HEK293 (cell line): Measurements from ENCODE around the gene LIME1.

Experiments
- CTCF ChIA-PET: fragments of 350-600 bp; formaldehyde crosslinking; extraction: SDS; loops from one replicate; lab custom pipeline; 2021; ENCODE audit warnings: antibody characterized with exemption; lab: Yijun Ruan, JAX
- POLR2A ChIA-PET: fragments of 300-600 bp; formaldehyde crosslinking; extraction: SDS; loops from one replicate; lab custom pipeline; 2020; ENCODE audit warnings: antibody characterized with exemption, inconsistent platforms; lab: Yijun Ruan, JAX
- H3K27ac ChIP-seq: fragments of 200-500 bp; sonication (Bioruptor generic); 2 replicates; pipeline ENCODE4 v1.5.1; 2014; ENCODE audit warnings: low read depth, low read length, control low read depth, inconsistent platforms; ENCODE audit errors: extremely low read depth
- H3K36me3 ChIP-seq, 2 experiments: fragments of 200-500 bp in 1 of 2; sonication (Bioruptor generic) in 1 of 2; 1 replicate in 1 of 2; 2 replicates in 1 of 2; pipeline ENCODE4 v1.5.1; 2014 to 2017; ENCODE audit warnings: inconsistent platforms in 2 of 2, low read length in 2 of 2; ENCODE audit not compliant: control insufficient read depth in 2 of 2, insufficient read depth in 1 of 2
- H3K4me1 ChIP-seq: fragments of 200-500 bp; sonication (Bioruptor generic); 2 replicates; pipeline ENCODE4 v1.5.1; 2014; ENCODE audit warnings: mild to moderate bottlenecking, low read length, inconsistent platforms; ENCODE audit not compliant: control insufficient read depth, insufficient read depth
- H3K4me3 ChIP-seq: 2 replicates; pipeline ENCODE4 v1.5.1; 2011; ENCODE audit warnings: low read depth, mild to moderate bottlenecking, control low read depth, low read length, moderate library complexity
- H3K9me3 ChIP-seq: fragments of 200-500 bp; sonication (Bioruptor generic); 2 replicates; pipeline ENCODE4 v1.5.1; 2014; ENCODE audit warnings: low read depth, low read length, inconsistent platforms; ENCODE audit not compliant: control insufficient read depth, insufficient read depth
- HIC1 ChIP-seq: fragments of 450-650 bp; formaldehyde crosslinking; IDR thresholded peaks from 2 replicates; pipeline ENCODE4 v1.5.1; 2016; ENCODE audit warnings: missing biosample characterization, missing genetic modification characterization
- HOXA7 ChIP-seq: sonication (generic); formaldehyde crosslinking; IDR thresholded peaks from 2 replicates; pipeline ENCODE4 v1.8.1; 2022; ENCODE audit warnings: missing genetic modification reagents, borderline replicate concordance
- HOXD13 ChIP-seq: sonication (generic); formaldehyde crosslinking; IDR thresholded peaks from 2 replicates; pipeline ENCODE4 v1.8.0; 2022; ENCODE audit warnings: missing genetic modification reagents, borderline replicate concordance
- KLF10 ChIP-seq: fragments of 450-650 bp; IDR thresholded peaks from 2 replicates; pipeline ENCODE4 v1.5.1; 2018; ENCODE audit warnings: missing biosample characterization, mild to moderate bottlenecking, missing genetic modification characterization
- PRDM2 ChIP-seq: fragments of 450-650 bp; formaldehyde crosslinking; IDR thresholded peaks from 2 replicates; pipeline ENCODE4 v1.5.1; 2016; ENCODE audit warnings: missing biosample characterization, missing genetic modification characterization, borderline replicate concordance
- SP2 ChIP-seq: fragments of 450-650 bp; formaldehyde crosslinking; IDR thresholded peaks from 2 replicates; pipeline ENCODE4 v1.5.1; 2016; ENCODE audit warnings: missing biosample characterization, missing genetic modification characterization
- YY2 ChIP-seq: fragments of 450-650 bp; formaldehyde crosslinking; IDR thresholded peaks from 2 replicates; pipeline ENCODE4 v1.5.1; 2016; ENCODE audit warnings: missing biosample characterization, missing genetic modification characterization
- ZBTB7A ChIP-seq: fragments of 450-650 bp; formaldehyde crosslinking; IDR thresholded peaks from 2 replicates; pipeline ENCODE4 v1.5.1; 2016; ENCODE audit warnings: low read depth, missing biosample characterization, missing genetic modification characterization
- ZEB2 ChIP-seq: fragments of 450-650 bp; formaldehyde crosslinking; IDR thresholded peaks from 2 replicates; pipeline ENCODE4 v1.5.1; 2016; ENCODE audit warnings: missing biosample characterization, missing genetic modification characterization
- ZNF214 ChIP-seq: fragments of 450-650 bp; formaldehyde crosslinking; IDR thresholded peaks from 2 replicates; pipeline ENCODE4 v1.5.1; 2017; ENCODE audit warnings: missing biosample characterization, mild to moderate bottlenecking, missing genetic modification characterization, borderline replicate concordance
- ZNF274 ChIP-seq, 2 experiments: fragments of 200-500 bp in 1 of 2; fragments of 450-650 bp in 1 of 2; sonication (Bioruptor generic) in 1 of 2; formaldehyde crosslinking in 1 of 2; IDR thresholded peaks; 2 replicates each; pipeline versions ENCODE4 v1.5.1 to v1.6.1; 2014 to 2016; ENCODE audit warnings: borderline replicate concordance in 1 of 2, inconsistent platforms in 1 of 2, low read length in 1 of 2, missing biosample characterization in 1 of 2, missing genetic modification characterization in 1 of 2
- ZNF354C ChIP-seq: fragments of 450-650 bp; formaldehyde crosslinking; IDR thresholded peaks from 2 replicates; pipeline ENCODE4 v1.5.1; 2016; ENCODE audit warnings: missing biosample characterization, missing genetic modification characterization, low read depth, borderline replicate concordance
- ZNF785 ChIP-seq: fragments of 450-650 bp; formaldehyde crosslinking; IDR thresholded peaks from 2 replicates; pipeline ENCODE4 v1.5.1; 2016; ENCODE audit warnings: missing biosample characterization, missing genetic modification characterization
- ZNF791 ChIP-seq: fragments of 450-650 bp; formaldehyde crosslinking; IDR thresholded peaks from 2 replicates; pipeline ENCODE4 v1.5.1; 2016; ENCODE audit warnings: missing biosample characterization, missing genetic modification characterization
- ZNF843 ChIP-seq: fragments of 450-650 bp; formaldehyde crosslinking; IDR thresholded peaks from 2 replicates; pipeline ENCODE4 v1.5.1; 2016; ENCODE audit warnings: missing biosample characterization, missing genetic modification characterization
- ZSCAN23 ChIP-seq: fragments of 450-650 bp; formaldehyde crosslinking; IDR thresholded peaks from 2 replicates; pipeline ENCODE4 v1.5.1; 2016; ENCODE audit warnings: missing biosample characterization, missing genetic modification characterization
- ZXDB ChIP-seq: fragments of 450-650 bp; formaldehyde crosslinking; IDR thresholded peaks from 2 replicates; pipeline ENCODE4 v1.5.1; 2016; ENCODE audit warnings: missing biosample characterization, missing genetic modification characterization
- TF ChIP-seq, protein P1 (sequence below): fragments of 450-650 bp; formaldehyde crosslinking; IDR thresholded peaks from 2 replicates; pipeline ENCODE4 v1.5.1; 2016; ENCODE audit warnings: missing biosample characterization, missing genetic modification characterization
- TF ChIP-seq, protein P2 (sequence below): fragments of 450-650 bp; formaldehyde crosslinking; IDR thresholded peaks from 2 replicates; pipeline ENCODE4 v1.5.1; 2016; ENCODE audit warnings: missing biosample characterization, missing genetic modification characterization
- TF ChIP-seq, protein P3 (sequence below): fragments of 450-650 bp; formaldehyde crosslinking; IDR thresholded peaks from 2 replicates; pipeline ENCODE4 v1.5.1; 2016; ENCODE audit warnings: missing biosample characterization, missing genetic modification characterization

LIME1 gene

GRCh38 chr20:63740627-63741353, 4.3 kb downstream of the LIME1 start:
- POLR2A ChIA-PET = interaction anchor here (0.6 to 1.6 kb wide), 10 partner anchors 10 to 240 kb away, joined by 3 to 13 read pairs (median 4); partner anchors contain the start of genes ARFRP1, PRPF6, TPD52L2 and UCKL1
- no peak for TF ChIP-seq ZNF785 (tag by site-specific recombination)
- no peak for TF ChIP-seq ZNF354C (tag by site-specific recombination)
- TF ChIP-seq PRDM2 (tag by site-specific recombination) = no peak; the same call in 1 of the 2 replicates
- no peak for TF ChIP-seq ZNF214 (tag by site-specific recombination)
- TF ChIP-seq HIC1 (tag by site-specific recombination) = peak; percentile 67; the same call in 1 of the 2 replicates
- TF ChIP-seq, protein P1, sequence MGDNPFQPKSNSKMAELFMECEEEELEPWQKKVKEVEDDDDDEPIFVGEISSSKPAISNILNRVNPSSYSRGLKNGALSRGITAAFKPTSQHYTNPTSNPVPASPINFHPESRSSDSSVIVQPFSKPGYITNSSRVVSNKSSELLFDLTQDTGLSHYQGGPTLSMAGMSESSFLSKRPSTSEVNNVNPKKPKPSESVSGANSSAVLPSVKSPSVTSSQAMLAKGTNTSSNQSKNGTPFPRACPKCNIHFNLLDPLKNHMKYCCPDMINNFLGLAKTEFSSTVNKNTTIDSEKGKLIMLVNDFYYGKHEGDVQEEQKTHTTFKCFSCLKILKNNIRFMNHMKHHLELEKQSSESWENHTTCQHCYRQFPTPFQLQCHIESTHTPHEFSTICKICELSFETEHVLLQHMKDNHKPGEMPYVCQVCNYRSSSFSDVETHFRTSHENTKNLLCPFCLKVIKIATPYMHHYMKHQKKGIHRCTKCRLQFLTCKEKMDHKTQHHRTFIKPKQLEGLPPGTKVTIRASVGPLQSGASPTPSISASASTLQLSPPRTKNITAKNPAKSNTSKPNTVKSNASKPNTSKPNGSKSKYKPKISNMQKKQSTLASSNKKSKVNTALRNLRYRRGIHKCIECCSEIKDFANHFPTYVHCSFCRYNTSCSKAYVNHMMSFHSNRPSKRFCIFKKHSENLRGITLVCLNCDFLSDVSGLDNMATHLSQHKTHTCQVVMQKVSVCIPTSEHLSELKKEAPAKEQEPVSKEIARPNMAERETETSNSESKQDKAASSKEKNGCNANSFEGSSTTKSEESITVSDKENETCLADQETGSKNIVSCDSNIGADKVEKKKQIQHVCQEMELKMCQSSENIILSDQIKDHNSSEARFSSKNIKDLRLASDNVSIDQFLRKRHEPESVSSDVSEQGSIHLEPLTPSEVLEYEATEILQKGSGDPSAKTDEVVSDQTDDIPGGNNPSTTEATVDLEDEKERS (tag by site-specific recombination) = no peak
- TF ChIP-seq ZNF274 (IDR thresholded peaks at IDR 0.05; ENCODE audit: low read length) = no peak
- TF ChIP-seq ZNF274 (tag by site-specific recombination; IDR thresholded peaks at IDR 0.05; ENCODE audit: borderline replicate concordance) = no peak
- TF ChIP-seq ZNF791 (tag by site-specific recombination) = no peak
- TF ChIP-seq, protein P2, sequence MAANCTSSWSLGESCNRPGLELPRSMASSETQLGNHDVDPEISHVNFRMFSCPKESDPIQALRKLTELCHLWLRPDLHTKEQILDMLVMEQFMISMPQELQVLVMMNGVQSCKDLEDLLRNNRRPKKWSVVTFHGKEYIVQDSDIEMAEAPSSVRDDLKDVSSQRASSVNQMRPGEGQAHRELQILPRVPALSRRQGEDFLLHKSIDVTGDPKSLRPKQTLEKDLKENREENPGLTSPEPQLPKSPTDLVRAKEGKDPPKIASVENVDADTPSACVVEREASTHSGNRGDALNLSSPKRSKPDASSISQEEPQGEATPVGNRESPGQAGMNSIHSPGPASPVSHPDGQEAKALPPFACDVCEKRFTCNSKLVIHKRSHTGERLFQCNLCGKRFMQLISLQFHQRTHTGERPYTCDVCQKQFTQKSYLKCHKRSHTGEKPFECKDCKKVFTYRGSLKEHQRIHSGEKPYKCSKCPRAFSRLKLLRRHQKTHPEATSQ (tag by site-specific recombination) = no peak
- TF ChIP-seq YY2 (tag by site-specific recombination) = no peak
- TF ChIP-seq, protein P3, sequence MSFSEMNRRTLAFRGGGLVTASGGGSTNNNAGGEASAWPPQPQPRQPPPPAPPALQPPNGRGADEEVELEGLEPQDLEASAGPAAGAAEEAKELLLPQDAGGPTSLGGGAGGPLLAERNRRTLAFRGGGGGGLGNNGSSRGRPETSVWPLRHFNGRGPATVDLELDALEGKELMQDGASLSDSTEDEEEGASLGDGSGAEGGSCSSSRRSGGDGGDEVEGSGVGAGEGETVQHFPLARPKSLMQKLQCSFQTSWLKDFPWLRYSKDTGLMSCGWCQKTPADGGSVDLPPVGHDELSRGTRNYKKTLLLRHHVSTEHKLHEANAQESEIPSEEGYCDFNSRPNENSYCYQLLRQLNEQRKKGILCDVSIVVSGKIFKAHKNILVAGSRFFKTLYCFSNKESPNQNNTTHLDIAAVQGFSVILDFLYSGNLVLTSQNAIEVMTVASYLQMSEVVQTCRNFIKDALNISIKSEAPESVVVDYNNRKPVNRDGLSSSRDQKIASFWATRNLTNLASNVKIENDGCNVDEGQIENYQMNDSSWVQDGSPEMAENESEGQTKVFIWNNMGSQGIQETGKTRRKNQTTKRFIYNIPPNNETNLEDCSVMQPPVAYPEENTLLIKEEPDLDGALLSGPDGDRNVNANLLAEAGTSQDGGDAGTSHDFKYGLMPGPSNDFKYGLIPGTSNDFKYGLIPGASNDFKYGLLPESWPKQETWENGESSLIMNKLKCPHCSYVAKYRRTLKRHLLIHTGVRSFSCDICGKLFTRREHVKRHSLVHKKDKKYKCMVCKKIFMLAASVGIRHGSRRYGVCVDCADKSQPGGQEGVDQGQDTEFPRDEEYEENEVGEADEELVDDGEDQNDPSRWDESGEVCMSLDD = peak; percentile 83
- no peak for TF ChIP-seq HOXD13 (CRISPR knock-in tag)
- no peak for TF ChIP-seq ZSCAN23
- no peak; the same call in 1 of the 2 replicates for TF ChIP-seq ZBTB7A (tag by site-specific recombination)
- peak; percentile 84 for TF ChIP-seq ZXDB
- peak; percentile 50 for TF ChIP-seq SP2 (tag by site-specific recombination)
- TF ChIP-seq ZEB2 = peak; percentile 77
- 0 out of 2 replicates have a peak, but pooled peaks have one; percentile 38 for TF ChIP-seq KLF10 (tag by site-specific recombination)
- TF ChIP-seq ZNF843 (tag by site-specific recombination) = peak; percentile 15; the same call in 1 of the 2 replicates
- TF ChIP-seq HOXA7 (CRISPR knock-in tag) = no peak

More at GRCh38 chr20:63740627-63741353, 4.3 kb downstream of the LIME1 start:
- peak overlapping the region; percentile 79 for H3K27ac ChIP-seq
- H3K36me3 ChIP-seq = peaks cover 4 to 41% of the 10 kb centered on the region in 2 experiments; a peak in 1 of 3 replicates
- no peaks in the 10 kb centered on the region; the same call in 1 of the 2 replicates for H3K4me1 ChIP-seq
- CTCF ChIA-PET = interaction anchor here (0.6 to 1.0 kb wide), 3 partner anchors 124 to 670 kb away, joined by 3 read pairs; partner anchors contain the start of gene TPD52L2
- H3K4me3 ChIP-seq = peak overlapping the region; percentile 54
- H3K9me3 ChIP-seq = no peaks in the 10 kb centered on the region
